Activated CD4-positive, CD25-positive, alpha-beta regulatory T cell treated with anti-CD3 and anti-CD28 coated beads, Interleukin-2, amount 50 U/mL, for 24 hours (primary cell): ENCODE results near the gene SLC12A5.

Experiments used
- ATAC-seq, 2 donors: fragments of 150-1000 bp; cut with Tn5 transposase; one replicate each; pipeline ENCODE4 v1.10.0; 2021; ENCODE audit warnings: mild to moderate bottlenecking in 1 of 2, moderate library complexity in 1 of 2

Gene SLC12A5

DNA sequence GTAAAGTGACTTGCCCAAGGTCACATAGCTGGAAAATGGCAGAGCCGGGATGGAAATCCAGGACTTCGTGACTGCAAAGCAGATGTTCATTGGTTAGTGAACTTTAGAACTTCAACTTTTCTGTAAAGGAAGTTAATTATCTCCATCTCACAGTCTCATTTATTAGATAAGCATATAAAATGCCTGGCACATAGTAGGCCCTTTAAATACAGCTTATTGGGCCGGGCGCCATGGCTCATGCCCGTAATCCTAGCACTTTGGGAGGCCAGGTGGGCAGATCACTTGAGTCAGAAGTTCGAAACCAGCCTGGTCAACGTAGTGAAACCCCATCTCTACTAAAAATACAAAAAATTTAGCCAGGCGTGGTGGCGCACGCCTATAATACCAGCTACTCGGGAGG, 22.1 kb upstream of the SLC12A5 start:
- no peak for ATAC-seq

DNA sequence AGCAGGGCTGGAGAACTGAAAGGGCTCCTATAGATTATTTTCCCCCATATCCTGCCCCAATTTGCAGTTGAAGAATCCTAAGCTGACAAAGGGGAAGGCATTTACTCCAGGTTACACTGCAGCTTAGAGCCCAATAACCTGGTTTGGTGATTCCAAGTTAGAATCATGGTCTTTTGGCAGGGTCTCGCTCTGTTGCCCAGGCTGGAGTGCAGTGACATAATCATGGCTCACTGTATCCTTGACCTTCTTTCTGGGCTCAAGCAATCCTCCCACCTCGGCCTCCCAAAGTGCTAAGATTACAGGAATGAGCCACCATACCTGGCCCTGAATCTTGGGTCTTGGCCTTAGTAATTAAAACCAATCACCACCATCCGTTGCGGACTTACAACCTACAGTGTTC, 21.3 kb upstream of the SLC12A5 start:
- no peak for ATAC-seq

DNA sequence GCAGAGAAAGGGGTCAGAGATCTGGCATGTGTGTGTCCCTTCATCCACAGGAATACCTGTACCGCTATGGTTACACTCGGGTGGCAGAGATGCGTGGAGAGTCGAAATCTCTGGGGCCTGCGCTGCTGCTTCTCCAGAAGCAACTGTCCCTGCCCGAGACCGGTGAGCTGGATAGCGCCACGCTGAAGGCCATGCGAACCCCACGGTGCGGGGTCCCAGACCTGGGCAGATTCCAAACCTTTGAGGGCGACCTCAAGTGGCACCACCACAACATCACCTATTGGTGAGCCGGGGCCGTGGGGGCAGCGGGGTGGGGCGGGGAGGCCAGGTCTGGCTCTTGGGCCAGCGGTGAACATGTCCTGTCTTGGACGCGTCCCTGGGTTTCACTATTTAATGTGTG, 19.2 kb upstream of the SLC12A5 start:
- ATAC-seq = no peak

DNA sequence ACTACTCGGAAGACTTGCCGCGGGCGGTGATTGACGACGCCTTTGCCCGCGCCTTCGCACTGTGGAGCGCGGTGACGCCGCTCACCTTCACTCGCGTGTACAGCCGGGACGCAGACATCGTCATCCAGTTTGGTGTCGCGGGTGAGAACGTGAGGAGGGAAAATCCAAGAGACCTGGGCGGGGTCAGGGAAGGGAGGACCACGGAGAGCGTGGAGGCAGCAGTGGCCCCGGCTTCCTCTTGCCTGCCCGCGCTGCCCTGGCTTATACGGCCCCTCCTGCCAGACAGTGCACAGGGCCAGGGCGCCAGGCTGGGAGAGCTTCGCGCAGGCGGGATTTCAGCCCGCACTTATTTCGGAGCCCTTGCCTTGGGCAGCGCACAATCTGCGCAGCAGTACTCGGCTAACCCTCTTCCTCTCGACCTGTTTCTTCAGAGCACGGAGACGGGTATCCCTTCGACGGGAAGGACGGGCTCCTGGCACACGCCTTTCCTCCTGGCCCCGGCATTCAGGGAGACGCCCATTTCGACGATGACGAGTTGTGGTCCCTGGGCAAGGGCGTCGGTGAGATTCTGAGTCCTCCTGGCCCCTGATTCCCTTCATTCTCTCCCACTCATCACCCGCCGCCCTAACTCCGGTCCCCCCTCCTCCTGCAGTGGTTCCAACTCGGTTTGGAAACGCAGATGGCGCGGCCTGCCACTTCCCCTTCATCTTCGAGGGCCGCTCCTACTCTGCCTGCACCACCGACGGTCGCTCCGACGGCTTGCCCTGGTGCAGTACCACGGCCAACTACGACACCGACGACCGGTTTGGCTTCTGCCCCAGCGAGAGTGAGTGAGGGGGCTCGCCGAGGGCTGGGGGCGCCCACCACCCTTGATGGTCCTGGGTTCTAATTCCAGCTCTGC, 18.3 kb upstream of the SLC12A5 start:
- ATAC-seq = peak; percentile 33 to 47

DNA sequence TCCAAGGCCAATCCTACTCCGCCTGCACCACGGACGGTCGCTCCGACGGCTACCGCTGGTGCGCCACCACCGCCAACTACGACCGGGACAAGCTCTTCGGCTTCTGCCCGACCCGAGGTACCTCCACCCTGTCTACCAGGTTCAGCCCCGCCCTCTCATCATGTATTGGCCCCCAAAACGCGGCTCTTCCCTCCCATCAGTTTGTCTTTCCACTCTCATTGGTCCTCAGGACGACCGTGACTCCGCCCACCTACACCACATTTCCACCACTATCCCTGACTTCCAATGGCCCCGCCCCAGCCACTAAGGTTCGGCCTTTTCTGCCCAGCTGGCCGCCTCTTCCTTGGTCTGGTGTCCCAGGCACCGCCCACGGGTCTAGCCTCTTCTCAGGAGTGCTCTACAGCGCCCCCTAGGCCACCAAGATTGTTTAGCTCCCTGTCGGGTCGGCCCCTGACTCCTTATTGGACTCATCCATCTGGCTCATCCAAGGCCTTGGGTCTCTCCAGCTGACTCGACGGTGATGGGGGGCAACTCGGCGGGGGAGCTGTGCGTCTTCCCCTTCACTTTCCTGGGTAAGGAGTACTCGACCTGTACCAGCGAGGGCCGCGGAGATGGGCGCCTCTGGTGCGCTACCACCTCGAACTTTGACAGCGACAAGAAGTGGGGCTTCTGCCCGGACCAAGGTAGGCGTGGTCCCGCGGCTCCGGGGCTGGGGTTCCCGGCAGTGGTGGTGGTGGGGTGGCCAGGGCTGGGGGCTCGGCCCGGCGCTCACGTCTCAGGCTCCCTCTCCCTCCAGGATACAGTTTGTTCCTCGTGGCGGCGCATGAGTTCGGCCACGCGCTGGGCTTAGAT, 17.2 kb upstream of the SLC12A5 start:
- ATAC-seq = no peak

DNA sequence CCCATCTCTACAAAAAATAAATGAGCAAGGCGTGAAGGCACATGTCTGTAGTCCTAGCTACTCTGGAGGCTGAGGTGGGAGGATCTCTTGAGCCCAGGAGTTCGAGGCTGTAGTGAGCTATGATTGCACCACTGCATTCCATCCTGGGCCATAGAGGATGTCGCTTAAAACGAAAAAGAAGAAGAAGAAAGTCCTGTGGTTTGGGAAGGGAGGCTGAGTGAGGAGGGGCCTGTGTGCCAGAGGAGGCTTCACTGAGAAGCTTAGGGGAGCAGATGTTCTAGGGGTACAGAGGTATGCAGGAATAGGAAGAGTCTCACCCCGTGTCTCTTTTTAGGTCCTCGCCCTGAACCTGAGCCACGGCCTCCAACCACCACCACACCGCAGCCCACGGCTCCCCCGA, 16.1 kb upstream of the SLC12A5 start:
- no peak for ATAC-seq

DNA sequence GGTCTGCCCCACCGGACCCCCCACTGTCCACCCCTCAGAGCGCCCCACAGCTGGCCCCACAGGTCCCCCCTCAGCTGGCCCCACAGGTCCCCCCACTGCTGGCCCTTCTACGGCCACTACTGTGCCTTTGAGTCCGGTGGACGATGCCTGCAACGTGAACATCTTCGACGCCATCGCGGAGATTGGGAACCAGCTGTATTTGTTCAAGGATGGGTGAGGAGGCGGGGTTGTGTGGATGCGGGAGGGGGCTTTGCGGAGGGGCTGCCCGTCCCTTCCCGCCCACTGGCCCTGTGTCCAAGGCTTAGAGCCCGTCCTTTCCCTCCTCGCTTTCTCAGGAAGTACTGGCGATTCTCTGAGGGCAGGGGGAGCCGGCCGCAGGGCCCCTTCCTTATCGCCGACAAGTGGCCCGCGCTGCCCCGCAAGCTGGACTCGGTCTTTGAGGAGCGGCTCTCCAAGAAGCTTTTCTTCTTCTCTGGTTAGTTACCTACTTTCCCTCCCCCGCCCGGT, 15.6 kb upstream of the SLC12A5 start:
- ATAC-seq = no peak

DNA sequence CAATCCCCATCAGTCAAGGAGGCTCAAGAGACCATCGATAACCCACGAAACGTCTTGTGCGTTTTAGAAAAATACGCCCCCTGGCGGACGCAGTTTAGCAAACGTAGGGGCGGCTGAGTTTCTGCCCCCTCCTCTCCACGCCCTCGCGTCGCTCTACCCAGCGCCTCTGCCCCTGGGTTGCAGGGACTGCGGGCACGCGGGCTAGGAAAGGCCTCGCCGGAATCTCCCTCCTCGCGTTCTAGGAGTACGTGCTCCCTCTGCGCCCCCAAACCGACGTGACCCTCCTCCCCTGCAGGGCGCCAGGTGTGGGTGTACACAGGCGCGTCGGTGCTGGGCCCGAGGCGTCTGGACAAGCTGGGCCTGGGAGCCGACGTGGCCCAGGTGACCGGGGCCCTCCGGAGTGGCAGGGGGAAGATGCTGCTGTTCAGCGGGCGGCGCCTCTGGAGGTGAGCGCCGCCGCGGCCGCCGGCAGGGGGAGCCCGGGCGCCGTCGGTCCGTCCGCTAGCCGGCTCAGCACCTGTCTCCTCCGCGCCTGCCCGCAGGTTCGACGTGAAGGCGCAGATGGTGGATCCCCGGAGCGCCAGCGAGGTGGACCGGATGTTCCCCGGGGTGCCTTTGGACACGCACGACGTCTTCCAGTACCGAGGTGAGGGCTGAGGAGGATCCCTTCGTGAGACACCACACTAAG, 15.0 kb upstream of the SLC12A5 start:
- ATAC-seq = peak; percentile 90 to 91

DNA sequence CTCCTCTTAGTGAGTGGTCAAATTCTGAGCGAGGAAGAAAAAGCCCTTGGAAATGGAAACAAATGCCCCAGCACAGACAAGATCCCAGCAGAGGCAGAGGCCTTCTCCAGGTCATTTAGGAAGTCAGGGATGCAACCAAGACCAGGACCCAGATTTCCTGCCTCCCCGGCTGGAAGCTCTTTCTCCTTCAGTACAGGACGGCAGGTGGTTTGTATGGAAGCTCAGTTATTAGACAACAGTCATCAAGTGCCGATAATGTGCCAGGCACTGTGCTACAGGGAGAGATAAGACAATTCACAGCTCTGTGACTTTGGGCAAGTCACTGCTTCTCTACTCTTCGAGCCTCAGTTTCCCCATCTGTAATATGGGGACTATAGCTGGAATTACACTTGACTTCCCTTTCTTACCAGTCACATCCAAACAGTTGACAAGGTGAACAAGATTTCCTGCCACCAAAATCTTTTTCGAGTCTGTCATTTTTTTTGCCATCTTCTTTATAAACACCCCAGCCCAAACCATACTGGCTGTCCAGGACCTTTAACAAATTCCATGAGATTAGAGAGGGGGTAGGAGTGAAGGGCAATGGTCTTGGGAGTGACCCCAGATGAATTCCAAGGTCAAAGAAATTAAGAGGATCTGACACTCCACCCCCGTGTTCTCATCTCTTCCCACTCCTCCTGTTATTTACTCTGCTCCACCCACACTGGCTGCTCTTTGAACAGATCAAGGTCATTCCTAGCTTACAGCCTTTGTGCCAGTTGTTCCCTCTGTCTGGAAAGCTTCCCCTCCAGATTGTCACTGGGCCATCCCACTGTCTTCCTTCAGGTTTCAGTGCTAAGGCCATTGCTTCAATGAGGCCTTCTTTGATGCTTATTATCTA, 14.3 kb upstream of the SLC12A5 start:
- no peak for ATAC-seq

DNA sequence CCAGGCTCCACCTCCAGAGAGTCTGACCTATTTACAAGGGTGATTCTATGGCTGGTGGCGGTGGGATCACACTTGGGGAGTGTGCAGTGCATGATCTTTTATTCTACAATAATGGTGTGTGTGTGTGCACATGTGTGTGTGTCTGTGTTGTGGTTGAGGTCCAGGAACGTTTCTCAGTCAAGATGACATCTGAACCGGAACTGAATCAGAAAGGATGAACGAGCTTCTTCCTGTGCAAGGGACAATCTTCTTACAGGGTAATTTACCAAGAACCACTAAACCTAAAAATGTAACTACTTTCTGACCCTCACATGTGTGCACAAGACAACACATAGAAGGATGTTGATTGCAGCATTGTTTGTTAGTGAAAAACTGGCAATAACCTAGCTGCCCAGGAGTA, 11.7 kb upstream of the SLC12A5 start:
- no peak for ATAC-seq

DNA sequence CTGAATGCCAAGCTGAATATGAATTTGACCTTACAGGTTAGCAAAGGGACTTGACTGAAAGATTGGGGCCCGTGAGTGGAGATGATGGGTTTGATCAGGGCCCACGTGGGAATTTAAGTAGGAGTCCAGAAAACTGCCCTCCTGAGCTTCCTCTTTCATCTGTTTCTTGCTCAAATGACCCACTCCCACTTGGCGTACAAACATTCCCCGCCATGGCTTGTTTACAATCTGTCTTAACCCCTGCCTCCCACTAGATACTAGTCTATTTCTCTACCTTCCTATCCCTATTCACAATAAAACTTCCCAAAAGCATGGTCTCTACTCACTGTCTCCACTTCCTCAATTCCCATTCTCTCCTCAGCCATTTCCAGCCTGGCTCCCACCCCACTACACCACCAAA, 10.9 kb upstream of the SLC12A5 start:
- ATAC-seq = no peak

DNA sequence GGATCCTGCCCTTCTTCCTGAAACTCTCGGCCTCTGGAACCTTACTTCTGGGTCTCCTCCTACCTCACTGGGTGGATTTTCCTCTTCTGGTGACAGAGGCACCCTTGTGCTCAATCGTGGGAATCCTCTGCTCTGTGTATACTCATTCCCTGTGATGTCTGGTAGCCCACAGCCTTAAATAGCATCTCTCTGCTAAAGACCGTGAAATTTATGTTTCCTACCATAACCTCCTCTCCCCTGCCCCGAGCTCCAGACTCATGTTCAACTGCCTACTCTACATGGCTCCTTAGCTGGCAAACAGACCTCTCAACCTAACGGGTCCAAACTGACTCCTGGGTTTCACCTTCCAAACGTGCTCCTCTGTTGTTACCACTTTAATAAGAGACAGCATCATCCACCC, 10.4 kb upstream of the SLC12A5 start:
- ATAC-seq = no peak

DNA sequence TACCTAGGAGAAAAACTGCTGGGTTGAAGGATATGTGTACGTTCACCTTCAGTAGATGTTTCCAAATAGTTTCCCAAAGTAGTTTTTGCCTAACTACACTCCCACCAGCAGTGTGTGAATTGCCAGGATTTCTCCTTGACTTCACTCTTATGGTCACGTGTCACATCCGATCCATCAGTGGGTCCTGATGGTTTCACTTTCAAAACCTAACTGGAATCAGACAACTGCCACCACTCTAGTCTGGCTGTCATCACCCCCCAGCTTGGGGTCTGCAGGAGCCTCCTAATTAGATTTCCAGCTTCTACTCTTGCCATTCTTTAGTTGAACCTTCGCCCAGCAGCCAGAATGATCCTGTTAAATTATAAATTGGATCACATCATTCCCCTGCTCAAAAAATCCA, 8.5 kb upstream of the SLC12A5 start:
- no peak for ATAC-seq

DNA sequence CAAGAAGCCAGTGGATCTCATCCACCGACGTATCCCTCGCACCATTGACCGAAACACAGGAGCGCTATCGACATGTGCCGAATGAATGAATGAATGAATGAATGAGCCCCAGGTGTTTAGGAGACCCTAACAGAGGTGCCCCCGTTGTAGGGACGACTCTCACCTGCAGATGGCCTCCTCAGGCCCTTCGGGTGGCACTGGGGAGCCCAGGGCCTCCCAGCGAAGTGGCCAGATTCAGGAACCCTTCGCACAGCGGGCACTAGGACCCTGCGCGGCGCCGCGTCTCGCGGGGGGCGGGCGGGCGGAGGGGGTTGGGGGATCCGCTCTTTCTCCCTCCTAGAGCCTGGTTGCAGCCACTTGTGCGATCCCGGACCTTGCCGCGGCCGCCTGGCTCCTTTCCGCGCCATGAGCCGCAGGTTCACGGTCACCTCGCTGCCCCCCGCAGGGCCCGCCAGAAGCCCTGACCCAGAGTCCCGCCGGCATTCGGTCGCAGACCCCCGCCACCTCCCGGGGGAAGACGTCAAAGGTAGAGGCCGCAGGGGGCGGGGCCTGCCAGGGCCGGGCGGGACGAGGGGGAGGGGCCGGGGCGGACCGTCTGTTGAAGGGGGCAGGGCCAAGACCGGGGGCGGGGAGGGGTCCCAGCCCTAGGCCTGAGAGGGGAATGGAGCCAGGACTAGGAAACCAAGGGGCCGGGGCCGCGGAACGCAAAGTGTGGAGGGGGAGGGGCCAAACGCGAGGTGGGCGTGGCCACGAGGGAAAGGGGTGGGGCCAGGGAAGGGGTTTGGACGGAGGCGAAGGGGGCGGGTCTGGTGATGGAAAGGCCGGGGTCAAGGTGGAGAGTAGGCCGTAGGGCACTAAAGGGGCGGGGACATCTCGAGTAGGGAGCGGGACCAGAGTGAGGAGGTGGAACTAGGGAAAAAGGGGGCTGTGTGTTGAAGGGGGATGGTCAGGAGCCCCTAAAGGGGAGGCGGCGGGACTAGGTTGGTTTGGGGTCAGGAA, 7.4 kb upstream of the SLC12A5 start:
- peak; percentile 15 to 48 for ATAC-seq

DNA sequence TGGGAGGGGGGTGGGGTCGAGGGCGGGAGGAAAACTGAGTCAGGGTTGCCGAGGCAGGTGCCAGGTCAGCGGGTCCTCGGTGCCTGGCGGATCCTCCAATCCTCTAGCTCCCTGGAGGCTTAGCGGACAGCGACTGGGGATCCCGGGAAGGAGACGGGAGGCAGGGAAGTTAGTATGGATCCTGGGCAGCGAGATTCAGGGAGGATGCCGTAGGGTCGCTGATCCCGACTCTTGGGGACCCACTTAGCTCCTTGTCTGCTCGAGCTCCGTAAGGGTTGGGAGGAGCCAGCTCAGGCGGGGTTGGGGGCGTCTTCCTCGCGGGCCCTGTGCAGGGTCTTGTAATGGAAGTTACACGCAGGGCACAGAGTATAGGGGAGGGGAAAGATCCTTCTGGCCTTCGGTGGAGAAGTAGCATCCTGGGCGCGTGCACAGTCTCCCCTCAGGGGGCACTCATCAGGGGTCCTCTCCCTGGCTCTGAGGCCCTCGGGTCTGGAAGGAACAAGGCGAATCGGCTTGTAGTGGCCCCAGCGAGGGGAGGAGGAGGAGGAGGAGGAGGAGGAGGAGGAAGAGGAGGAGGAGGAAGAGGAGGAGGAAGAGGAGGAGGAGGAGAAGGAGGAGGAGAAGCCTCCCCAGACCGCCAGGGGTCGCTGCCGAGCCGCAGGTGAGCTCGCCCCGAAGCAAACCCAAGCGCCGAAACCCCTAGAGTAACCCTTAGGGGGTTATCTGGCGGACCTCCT, 6.4 kb upstream of the SLC12A5 start:
- ATAC-seq = peak; percentile 60 to 74

DNA sequence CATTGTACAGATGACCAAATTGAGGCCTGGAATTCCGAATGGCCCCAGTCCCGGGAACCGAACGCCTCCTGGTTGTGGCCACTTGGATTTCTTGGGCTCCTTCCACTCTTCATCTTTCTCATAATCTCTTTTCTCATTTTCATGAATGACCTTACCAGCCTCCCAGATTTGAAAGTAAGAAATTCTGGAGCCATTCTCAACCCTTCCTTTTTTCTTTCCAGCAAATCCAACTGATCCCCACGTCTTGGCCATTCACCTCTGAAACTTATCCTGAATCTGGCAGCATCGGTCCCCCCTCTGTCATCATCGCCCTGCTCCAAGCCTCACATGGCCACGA, 5.9 kb upstream of the SLC12A5 start:
- ATAC-seq = no peak

DNA sequence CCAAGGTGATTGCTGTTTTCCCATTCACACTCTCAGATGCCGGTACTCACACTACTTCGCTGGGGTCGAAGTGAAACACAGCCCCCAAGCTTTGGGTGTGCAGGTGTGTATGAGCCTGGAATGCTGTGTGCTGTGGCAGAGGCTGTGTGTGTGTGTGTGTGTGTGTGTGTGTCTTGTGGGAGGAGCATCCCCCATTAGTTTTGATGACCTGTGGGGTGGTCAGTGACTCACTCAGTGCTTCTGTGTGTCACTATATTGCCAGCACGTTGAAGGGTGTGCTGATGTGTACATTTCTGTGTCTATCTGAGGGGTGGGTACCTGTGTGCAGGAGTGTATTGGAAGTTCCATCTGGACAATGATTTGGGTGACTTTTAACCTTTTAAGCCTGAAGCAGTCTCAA, 5.0 kb upstream of the SLC12A5 start:
- no peak for ATAC-seq

DNA sequence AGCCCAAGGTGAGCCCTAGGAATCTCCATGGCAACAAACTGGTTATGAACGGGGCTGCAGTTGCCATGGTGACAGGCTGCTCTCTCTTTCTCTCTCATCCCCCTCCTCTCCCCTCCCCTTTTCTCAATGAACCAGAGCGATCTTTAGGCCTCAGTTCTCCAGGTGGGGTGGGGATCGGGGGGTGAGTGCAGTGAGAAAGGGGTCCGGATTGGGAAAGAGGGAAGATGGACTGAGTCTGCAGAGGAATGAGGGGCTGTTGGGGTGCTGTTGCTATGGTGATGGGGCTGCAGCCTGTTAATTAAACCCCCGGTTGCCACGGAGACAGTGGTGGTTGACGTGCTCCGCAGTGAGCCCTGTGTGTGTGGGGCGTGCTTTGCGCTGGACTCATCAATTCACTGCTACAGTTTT, 3.6 kb upstream of the SLC12A5 start:
- no peak for ATAC-seq

DNA sequence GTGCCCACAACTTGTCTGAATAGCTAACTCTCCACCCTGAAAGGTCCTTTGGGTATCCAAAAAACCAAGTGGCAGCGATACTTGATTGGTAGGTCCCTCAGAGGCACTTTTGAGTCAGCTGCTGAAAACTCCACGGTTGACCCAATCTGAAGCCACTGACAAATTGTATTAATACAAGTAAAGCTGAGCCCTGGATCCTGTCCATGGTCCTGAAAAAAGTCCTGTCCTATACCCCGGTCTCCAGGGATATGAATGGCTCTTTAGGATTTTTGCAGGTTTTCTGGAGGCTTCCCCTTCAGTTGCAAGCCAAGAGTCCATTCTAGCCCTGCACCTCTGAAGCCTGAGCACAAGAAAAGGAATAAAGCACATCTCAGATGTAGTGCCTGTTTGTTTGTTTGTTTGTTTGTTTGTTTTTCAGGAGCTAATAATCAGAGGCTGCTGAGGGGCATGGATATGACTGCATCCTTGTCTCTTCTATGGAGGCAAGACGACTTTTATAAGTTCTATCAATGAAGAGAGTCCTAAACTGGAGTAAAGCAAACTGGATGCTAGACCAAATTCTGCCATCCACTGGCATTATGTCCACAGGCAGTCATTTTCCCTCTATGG, 1.7 kb upstream of the SLC12A5 start:
- no peak for ATAC-seq

DNA sequence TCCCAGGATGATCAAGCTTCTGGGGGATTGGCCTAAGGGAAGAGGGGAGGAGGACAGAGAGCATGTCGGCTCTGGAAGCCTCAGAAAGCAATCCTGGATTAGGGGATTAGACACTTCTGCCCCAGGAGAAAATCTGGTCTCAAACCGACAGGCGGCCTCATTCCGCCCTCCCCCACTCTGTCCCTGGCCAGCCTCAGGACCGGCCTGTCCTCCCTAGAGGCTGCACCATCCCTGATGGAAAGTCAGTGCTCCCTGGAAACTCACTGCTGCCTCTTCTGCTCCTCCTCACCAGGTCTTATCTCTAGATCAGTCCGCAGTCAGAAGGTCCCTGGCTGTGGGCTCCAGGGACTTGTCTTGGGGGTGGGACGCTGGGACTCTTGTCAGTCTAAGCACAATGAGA, 905 bp upstream of the SLC12A5 start:
- no peak for ATAC-seq
